ENCODE measurements around the gene CNOT9. TPM values are rescaled to one million over a fixed set of nuclear protein-coding genes. Genes with fewer than 3 reads are reported as not detected.
"Not testable (repeated sequence)": the region's sequence is repeated elsewhere in the genome, so short reads cannot be mapped to it uniquely, and the experiment has no call there.

Gene CNOT9
- total and polyA plus RNA-seq, 4 donors = 10.5 to 24.4 (median 14.8) TPM

- no peak overlapping the region for H3K4me3 ChIP-seq (ENCODE audit: low read depth in 1 of 3, low read length in 3 of 3)
- H3K27me3 ChIP-seq (ENCODE audit: control insufficient read depth in 4 of 4, insufficient read depth in 4 of 4, low read length in 3 of 4) = no peaks in the 10 kb centered on the region
- H3K4me1 ChIP-seq (ENCODE audit: control insufficient read depth in 4 of 4, insufficient read depth in 4 of 4, low read length in 3 of 4) = no peaks in the 10 kb centered on the region
- DNase-seq (ENCODE audit: low spot score) = no peak
- peaks cover 3 to 52% (median 42%) of the 10 kb centered on the region in 4 donors for H3K36me3 ChIP-seq (ENCODE audit: control insufficient read depth in 4 of 4, insufficient read depth in 3 of 4, low read depth in 1 of 4, low read length in 3 of 4)
- TF ChIP-seq YY1 (IDR thresholded peaks at IDR 0.05) (no peak), ATF3 (IDR thresholded peaks at IDR 0.05) (no peak)
- no peaks in the 10 kb centered on the region for H3K9me3 ChIP-seq (ENCODE audit: control insufficient read depth in 4 of 4, low read length in 3 of 4)
- no peak overlapping the region for H3K27ac ChIP-seq (ENCODE audit: low read depth in 1 of 2, low read length in 2 of 2)
- H3K9ac ChIP-seq (ENCODE audit: low read depth in 1 of 2, low read length in 2 of 2) = no peak overlapping the region
Observed at GRCh38 chr2:218547978-218548377, 20.7 kb upstream of the CNOT9 start.

- not testable (repeated sequence) for H3K27ac ChIP-seq (ENCODE audit: low read depth in 1 of 2, low read length in 2 of 2); H3K27me3 ChIP-seq (ENCODE audit: control insufficient read depth in 4 of 4, insufficient read depth in 4 of 4, low read length in 3 of 4); H3K4me1 ChIP-seq (ENCODE audit: control insufficient read depth in 4 of 4, insufficient read depth in 4 of 4, low read length in 3 of 4); H3K9me3 ChIP-seq (ENCODE audit: control insufficient read depth in 4 of 4, low read length in 3 of 4); H3K4me3 ChIP-seq (ENCODE audit: low read depth in 1 of 3, low read length in 3 of 3); DNase-seq (ENCODE audit: low spot score); H3K9ac ChIP-seq (ENCODE audit: low read depth in 1 of 2, low read length in 2 of 2)
- peaks cover 17 to 42% (median 34%) of the 10 kb centered on the region in 4 donors for H3K36me3 ChIP-seq (ENCODE audit: control insufficient read depth in 4 of 4, insufficient read depth in 3 of 4, low read depth in 1 of 4, low read length in 3 of 4)
- 96% methylated on average over 3 of the region's 3 CpGs for WGBS
Observed at GRCh38 chr2:218554225-218554624, 14.4 kb upstream of the CNOT9 start.

GRCh38 chr2:218555527-218555926, 13.1 kb upstream of the CNOT9 start:
- TF ChIP-seq MAX (IDR thresholded peaks at IDR 0.05) (no peak), JUND (IDR thresholded peaks at IDR 0.05) (no peak), CTCF (IDR thresholded peaks at IDR 0.05; ENCODE audit: low read depth, low read length, missing input control) (no peak), TAF1 (conservative IDR thresholded peaks at IDR 0.05) (no peak), REST (IDR thresholded peaks at IDR 0.05) (no peak), NR2F2 (IDR thresholded peaks at IDR 0.05) (no peak), ZBTB33 (IDR thresholded peaks at IDR 0.05) (no peak), GABPA (IDR thresholded peaks at IDR 0.05 in 1 of 2, conservative IDR thresholded peaks at IDR 0.05 in 1 of 2) (no peak), RAD21 (IDR thresholded peaks at IDR 0.05) (no peak), RXRA (IDR thresholded peaks at IDR 0.05) (no peak), HNF4G (IDR thresholded peaks at IDR 0.05) (no peak)
- Histone ChIP-seq H3K36me3 (ENCODE audit: control insufficient read depth in 4 of 4, insufficient read depth in 3 of 4, low read depth in 1 of 4, low read length in 3 of 4) (peaks cover 20 to 48% (median 39%) of the 10 kb centered on the region in 4 donors), H3K9ac (ENCODE audit: low read depth in 1 of 2, low read length in 2 of 2) (no peak overlapping the region), H3K27me3 (ENCODE audit: control insufficient read depth in 4 of 4, insufficient read depth in 4 of 4, low read length in 3 of 4) (no peaks in the 10 kb centered on the region), H3K27ac (ENCODE audit: low read depth in 1 of 2, low read length in 2 of 2) (no peak overlapping the region), H3K4me1 (ENCODE audit: control insufficient read depth in 4 of 4, insufficient read depth in 4 of 4, low read length in 3 of 4) (peaks cover 0 to 4% (median under 1%) of the 10 kb centered on the region in 4 donors), H3K9me3 (ENCODE audit: control insufficient read depth in 4 of 4, low read length in 3 of 4) (no peaks in the 10 kb centered on the region), H3K4me3 (ENCODE audit: low read depth in 1 of 3, low read length in 3 of 3) (no peak overlapping the region)
- 94% methylated on average over 4 of the region's 4 CpGs for WGBS
- no peak for DNase-seq (ENCODE audit: low spot score)
